Inflammatory macrophage treated with lipopolysaccharide for 4 hours (primary cell): Measurements from ENCODE around the gene GRAMD2B.
A peak's percentile ranks its signal among the peaks of the same experiment; 100 is the strongest.

Experiments used
- DNase-seq: peaks from one replicate; pipeline ENCODE4 v3.0.0-alpha.2; 2020

Gene GRAMD2B

GRCh38 chr5:126482591-126482990 is 59.4 kb downstream of the GRAMD2B start:
- no peak for DNase-seq

DNA sequence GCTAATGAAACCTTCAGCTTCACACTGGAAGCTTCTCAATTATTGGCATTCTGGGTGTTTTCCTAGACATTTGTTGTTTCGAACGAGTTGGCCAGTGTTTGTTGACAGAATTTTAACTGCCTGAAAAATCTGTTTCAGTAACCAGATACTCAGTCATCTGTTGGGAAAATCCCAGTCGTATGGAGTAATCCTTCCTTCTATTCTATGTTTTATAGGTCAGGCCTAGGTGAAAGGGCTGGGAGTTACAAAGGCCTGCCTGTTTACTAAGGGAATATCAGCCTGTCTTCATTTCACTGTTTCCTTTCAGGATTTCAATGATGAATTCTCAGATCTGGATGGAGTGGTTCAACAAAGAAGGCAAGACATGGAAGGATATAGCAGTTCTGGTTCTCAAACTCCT is 59.9 kb downstream of the GRAMD2B start:
- DNase-seq: no peak

DNA sequence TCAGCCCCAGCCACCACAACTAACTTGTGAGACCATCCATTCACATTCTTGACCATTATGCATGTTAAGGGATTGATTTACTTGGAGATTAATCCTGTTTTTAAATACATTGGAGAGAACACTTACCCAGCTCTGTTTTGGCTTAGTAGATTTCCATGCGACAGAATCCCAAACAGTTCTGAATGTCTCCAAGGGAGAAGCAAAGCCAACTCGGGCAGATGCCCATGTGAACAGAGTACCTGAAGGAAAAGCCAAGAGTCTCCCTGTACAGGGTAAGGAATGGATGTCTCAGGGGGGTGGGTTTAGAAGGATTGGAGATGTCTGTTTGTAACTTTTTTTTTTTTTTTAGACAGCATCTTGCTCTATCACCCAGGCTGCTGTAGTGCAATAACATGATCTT is 61.0 kb downstream of the GRAMD2B start:
- no peak for DNase-seq

GRCh38 chr5:126486332-126486731 is 63.1 kb downstream of the GRAMD2B start:
- no peak for DNase-seq

DNA sequence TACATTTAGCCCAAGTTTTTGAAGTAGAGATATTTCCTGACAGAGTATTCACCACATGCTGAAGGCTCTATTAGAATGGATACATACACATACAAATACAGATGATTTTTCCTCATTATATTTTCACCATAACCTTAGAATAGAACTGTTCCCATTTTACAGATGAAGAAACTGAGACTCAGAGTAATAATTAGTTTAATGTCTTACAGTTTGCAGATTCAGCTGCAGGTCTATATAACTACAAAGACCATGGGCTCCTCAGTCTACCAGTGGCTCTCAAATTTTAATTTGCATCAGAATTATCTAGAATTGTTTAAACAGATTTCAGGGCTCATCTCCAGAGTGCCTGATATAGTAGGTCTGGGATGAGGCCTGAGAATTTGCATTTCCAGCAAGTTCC is 64.4 kb downstream of the GRAMD2B start:
- no peak for DNase-seq

DNA sequence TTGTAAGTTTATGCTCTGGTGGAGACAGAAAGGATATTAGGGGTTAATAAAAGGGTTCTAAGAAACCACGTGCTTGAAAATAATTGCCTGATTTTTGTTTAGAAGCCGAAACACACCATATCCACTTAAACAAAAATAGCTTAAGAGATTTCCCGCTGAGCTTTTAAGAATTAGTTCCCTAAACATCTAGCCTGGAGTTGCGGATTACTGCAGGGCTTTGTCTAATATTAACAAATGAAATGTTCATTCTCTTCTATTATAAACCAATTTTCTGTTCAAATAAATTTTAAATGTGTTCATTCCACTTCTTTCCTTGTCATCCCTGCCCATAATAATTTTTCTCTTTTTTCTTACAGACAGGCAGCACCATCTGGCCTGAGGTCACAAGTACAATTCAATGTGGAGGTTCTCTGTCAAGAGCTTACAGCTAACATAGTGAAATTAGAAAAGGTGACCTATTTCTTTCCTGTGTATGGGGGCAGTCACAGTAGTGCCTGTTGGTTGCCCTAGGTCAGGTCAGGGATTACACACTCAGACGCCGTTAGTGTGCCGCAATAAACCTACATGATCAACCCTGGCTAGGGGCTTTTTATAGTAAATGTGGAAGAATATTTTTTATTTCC is 65.3 kb downstream of the GRAMD2B start:
- DNase-seq: no peak

GRCh38 chr5:126490167-126490940 is 67.1 kb downstream of the GRAMD2B start:
- no peak for DNase-seq

- no peak for DNase-seq
Observed at GRCh38 chr5:126492939-126493338, 69.7 kb downstream of the GRAMD2B start.

DNA sequence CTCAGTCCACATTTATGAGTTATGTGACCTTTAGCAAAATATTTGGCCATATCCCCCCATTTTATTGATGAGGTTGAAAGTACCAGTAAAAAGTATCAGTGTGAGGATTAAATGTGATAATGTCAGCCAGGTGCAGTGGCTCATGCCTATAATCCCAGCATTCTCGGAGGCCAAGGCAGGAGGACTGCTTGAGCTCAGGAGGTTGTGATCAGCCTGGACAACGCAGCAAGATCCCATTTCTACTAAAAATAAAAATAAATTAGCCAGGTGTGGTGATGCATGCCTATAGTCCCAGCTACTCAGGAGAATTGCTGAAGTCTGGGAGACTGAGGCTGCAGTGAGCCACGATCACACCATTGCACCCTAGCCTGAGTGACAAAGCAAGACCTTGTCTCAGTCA is 71.2 kb downstream of the GRAMD2B start:
- no peak for DNase-seq

- DNase-seq: no peak
Observed at GRCh38 chr5:126497506-126497905, 74.3 kb downstream of the GRAMD2B start.

DNA sequence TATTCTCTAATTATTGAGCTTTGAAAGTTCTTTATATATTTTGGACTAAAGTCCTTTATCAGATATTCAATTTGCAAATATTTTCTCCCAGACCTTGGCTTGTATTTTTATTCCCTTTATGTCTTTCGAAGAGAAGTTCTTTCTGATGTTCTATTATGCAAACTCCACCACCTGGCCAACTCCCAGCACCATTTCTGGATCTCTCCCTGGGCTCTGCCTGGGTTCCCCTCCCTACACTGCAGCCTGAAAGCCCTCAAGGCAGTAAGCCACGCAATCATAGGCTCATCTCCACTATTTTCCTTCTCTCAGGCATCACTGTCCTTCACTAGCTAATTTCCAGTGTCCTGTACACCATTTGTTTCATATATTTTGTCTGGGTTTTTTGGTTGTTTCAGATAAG is 76.1 kb downstream of the GRAMD2B start:
- DNase-seq: no peak

GRCh38 chr5:126499853-126500342 is 76.7 kb downstream of the GRAMD2B start:
- peak; percentile 9 for DNase-seq

- no peak for DNase-seq
Observed at GRCh38 chr5:126501448-126501847, 78.2 kb downstream of the GRAMD2B start.

DNA sequence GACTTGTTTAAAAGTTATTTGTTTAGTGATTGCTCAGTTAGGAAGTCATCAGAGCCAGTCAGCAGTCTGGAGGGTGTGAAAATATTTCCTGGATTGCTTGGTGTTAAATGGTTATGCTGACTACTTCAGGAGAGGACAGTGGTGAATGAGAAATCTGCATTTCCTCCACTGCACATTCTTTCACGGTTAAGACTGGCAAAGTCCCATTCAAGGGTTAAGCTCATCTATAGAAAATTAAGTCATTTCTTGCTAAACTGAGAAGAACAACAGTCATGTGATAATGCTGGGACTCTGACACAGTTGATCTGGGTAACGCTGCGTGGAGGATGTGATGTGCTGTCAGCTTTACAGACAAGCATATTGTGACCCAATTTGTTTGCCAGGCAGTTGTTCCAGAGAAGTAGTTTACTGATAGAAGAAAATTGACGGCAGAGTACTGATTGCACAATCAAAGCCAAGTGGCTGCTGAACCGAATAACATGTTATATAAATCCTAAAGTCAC is 80.4 kb downstream of the GRAMD2B start:
- peak; percentile 27 for DNase-seq

GRCh38 chr5:126506079-126506478 is 82.9 kb downstream of the GRAMD2B start:
- no peak for DNase-seq

DNA sequence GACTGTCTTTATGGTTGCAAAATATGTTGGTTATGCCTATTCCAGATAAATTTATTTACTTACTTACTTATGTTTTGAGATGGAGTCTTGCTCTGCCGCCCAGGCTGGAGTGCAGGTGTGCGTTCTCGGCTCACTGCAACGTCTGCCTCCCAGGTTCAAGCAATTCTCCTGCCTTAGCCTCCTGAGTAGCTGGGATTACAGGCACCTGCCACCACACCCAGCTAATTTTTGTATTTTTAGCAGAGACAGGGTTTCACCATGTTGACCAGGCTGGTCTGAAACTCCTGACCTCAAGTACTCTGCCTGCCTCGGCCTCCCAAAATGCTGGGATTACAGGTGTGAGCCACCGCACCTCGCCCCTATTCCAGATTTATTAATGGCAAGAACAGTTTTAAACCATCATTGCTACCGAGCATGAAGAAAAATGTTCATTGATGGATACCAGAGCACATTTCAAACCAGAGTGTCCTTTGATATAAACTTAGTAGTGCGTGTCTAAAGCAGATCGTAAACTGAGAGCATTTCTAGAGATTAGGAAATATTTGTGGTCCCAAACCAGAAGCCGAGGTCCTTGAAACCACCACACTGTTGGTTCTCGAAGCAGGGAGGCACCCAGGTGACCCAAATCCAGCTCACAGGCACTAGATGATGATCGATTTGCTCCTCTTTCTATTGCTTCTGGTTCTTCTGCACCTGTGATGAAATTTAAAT is 85.2 kb downstream of the GRAMD2B start:
- DNase-seq: no peak

- peak; percentile 15 for DNase-seq
Observed at GRCh38 chr5:126508962-126509279, 85.7 kb downstream of the GRAMD2B start.

GRCh38 chr5:126509339-126509738 is 86.1 kb downstream of the GRAMD2B start:
- no peak for DNase-seq

- no peak for DNase-seq
Observed at GRCh38 chr5:126511961-126512360, 88.8 kb downstream of the GRAMD2B start.

GRCh38 chr5:126512451-126512850 is 89.2 kb downstream of the GRAMD2B start:
- DNase-seq: no peak

GRCh38 chr5:126513302-126513701 is 90.1 kb downstream of the GRAMD2B start:
- no peak for DNase-seq

GRCh38 chr5:126513703-126514102 is 90.5 kb downstream of the GRAMD2B start:
- no peak for DNase-seq

DNA sequence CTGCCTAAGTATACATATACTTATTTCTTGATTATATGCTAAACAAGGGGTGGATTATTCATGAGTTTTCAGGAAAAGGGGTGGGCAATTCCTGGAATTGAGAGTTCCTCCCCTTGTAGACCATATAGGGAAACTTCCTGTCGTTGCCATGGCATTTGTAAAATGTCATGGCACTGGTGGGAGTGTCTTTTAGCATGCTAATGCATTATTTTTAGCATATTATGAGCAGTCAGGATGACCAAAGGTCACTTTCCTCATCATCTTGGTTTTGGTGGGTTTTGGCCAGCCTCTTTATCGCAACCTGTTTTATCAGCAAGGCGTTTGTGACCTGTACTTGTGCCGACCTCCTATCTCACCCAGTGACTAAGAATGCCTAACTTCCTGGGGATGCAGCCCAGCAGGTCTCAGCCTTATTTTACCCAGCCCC is 90.9 kb downstream of the GRAMD2B start:
- DNase-seq: no peak
